K562 (cell line): ENCODE results near the gene GPR52.

ENCODE experiments used
- NR1H2 ChIP-seq: sonication (generic); formaldehyde crosslinking; IDR thresholded peaks from 2 replicates; pipeline ENCODE4 v1.4.0; 2020; ENCODE audit warnings: mild to moderate bottlenecking, missing genetic modification reagents
- POLR2A ChIP-seq: fragments of 450-650 bp; conservative IDR thresholded peaks from 2 replicates; pipeline ENCODE4 v1.6.1; 2016
- TAF1 ChIP-seq: IDR thresholded peaks from 2 replicates; pipeline ENCODE4 v1.6.1; 2011; ENCODE audit warnings: mild to moderate bottlenecking, low read length, moderate library complexity; ENCODE audit not compliant: insufficient read depth, control insufficient read depth, severe bottlenecking; ENCODE audit errors: extremely low read depth
- TF ChIP-seq, protein P1 (sequence below), 3 experiments: IDR thresholded peaks in 2 of 3; conservative IDR thresholded peaks in 1 of 3; 2 replicates each; pipeline ENCODE4 v1.5.1; 2011 to 2012; ENCODE audit warnings: low read length in 3 of 3, mild to moderate bottlenecking in 3 of 3, control low read depth in 2 of 3, improper control_type of control experiment in 1 of 3, inconsistent platforms in 1 of 3, low read depth in 1 of 3, mixed read lengths in 1 of 3, moderate library complexity in 1 of 3; ENCODE audit not compliant: insufficient read depth in 2 of 3
- TF ChIP-seq, protein P2 (sequence below): fragments of 250-450 bp; sonication (Bioruptor Pico); IDR thresholded peaks from 2 replicates; pipeline ENCODE4 v1.4.0; 2020; ENCODE audit warnings: borderline replicate concordance
- TF ChIP-seq, protein P3 (sequence below): fragments of 450-650 bp; formaldehyde crosslinking; IDR thresholded peaks from 2 replicates; pipeline ENCODE4 v1.4.0; 2020; ENCODE audit warnings: mild to moderate bottlenecking, mixed read lengths

DNA sequence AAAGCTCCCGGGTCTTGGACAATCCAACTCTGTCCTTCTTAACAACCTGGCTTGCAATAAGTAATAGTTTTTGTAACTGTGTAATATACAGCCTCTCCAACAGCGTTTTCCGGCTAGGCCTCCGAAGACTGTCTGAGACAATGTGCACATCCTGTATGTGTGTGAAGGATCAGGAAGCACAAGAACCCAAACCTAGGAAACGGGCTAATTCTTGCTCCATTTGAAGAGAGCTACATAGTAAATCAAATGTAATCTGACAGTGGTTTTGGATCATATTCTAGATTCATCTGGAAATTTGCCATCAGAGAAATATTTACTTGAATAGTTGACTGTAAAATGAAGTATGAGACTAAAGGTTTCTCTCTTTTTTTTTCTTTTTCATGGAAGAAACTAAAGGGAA lies 1.2 kb downstream of the GPR52 start:
- TF ChIP-seq, protein P1, sequence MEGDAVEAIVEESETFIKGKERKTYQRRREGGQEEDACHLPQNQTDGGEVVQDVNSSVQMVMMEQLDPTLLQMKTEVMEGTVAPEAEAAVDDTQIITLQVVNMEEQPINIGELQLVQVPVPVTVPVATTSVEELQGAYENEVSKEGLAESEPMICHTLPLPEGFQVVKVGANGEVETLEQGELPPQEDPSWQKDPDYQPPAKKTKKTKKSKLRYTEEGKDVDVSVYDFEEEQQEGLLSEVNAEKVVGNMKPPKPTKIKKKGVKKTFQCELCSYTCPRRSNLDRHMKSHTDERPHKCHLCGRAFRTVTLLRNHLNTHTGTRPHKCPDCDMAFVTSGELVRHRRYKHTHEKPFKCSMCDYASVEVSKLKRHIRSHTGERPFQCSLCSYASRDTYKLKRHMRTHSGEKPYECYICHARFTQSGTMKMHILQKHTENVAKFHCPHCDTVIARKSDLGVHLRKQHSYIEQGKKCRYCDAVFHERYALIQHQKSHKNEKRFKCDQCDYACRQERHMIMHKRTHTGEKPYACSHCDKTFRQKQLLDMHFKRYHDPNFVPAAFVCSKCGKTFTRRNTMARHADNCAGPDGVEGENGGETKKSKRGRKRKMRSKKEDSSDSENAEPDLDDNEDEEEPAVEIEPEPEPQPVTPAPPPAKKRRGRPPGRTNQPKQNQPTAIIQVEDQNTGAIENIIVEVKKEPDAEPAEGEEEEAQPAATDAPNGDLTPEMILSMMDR (IDR thresholded peaks at IDR 0.05 in 2 of 3, conservative IDR thresholded peaks at IDR 0.05 in 1 of 3; ENCODE audit: insufficient read depth in 2 of 3, low read depth in 1 of 3, low read length in 3 of 3) = no peak
- TF ChIP-seq, protein P2, sequence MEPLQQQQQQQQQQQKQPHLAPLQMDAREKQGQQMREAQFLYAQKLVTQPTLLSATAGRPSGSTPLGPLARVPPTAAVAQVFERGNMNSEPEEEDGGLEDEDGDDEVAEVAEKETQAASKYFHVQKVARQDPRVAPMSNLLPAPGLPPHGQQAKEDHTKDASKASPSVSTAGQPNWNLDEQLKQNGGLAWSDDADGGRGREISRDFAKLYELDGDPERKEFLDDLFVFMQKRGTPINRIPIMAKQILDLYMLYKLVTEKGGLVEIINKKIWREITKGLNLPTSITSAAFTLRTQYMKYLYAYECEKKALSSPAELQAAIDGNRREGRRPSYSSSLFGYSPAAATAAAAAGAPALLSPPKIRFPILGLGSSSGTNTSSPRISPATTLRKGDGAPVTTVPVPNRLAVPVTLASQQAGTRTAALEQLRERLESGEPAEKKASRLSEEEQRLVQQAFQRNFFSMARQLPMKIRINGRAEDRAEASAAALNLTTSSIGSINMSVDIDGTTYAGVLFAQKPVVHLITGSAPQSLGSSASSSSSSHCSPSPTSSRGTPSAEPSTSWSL = no peak
- TF ChIP-seq, protein P3, sequence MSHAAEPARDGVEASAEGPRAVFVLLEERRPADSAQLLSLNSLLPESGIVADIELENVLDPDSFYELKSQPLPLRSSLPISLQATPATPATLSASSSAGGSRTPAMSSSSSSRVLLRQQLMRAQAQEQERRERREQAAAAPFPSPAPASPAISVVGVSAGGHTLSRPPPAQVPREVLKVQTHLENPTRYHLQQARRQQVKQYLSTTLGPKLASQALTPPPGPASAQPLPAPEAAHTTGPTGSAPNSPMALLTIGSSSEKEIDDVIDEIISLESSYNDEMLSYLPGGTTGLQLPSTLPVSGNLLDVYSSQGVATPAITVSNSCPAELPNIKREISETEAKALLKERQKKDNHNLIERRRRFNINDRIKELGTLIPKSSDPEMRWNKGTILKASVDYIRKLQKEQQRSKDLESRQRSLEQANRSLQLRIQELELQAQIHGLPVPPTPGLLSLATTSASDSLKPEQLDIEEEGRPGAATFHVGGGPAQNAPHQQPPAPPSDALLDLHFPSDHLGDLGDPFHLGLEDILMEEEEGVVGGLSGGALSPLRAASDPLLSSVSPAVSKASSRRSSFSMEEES (CRISPR knock-in tag) = no peak
- TF ChIP-seq TAF1 = no peak
- no peak for TF ChIP-seq POLR2A
- TF ChIP-seq NR1H2 = no peak
